Breast epithelium (tissue), 3 donors: ENCODE results near the gene KDM6A.

Experiments used
- POLR2A ChIP-seq: fragments of 450-650 bp; IDR thresholded peaks from one replicate; pipeline ENCODE4 v1.6.1; 2016; ENCODE audit warnings: antibody characterized with exemption, mild to moderate bottlenecking, moderate library complexity
- POLR2AphosphoS5 ChIP-seq, 3 donors: sonication (generic); formaldehyde crosslinking; IDR thresholded peaks; one replicate each; pipeline ENCODE4 v1.6.1; 2017; ENCODE audit warnings: antibody characterized with exemption in 3 of 3
- TF ChIP-seq, protein P1 (sequence below), 3 donors: fragments of 450-650 bp; IDR thresholded peaks; one replicate each; pipeline ENCODE4 v1.5.1; 2016 to 2017; ENCODE audit warnings: antibody characterized with exemption in 3 of 3, mild to moderate bottlenecking in 3 of 3, moderate library complexity in 3 of 3

DNA sequence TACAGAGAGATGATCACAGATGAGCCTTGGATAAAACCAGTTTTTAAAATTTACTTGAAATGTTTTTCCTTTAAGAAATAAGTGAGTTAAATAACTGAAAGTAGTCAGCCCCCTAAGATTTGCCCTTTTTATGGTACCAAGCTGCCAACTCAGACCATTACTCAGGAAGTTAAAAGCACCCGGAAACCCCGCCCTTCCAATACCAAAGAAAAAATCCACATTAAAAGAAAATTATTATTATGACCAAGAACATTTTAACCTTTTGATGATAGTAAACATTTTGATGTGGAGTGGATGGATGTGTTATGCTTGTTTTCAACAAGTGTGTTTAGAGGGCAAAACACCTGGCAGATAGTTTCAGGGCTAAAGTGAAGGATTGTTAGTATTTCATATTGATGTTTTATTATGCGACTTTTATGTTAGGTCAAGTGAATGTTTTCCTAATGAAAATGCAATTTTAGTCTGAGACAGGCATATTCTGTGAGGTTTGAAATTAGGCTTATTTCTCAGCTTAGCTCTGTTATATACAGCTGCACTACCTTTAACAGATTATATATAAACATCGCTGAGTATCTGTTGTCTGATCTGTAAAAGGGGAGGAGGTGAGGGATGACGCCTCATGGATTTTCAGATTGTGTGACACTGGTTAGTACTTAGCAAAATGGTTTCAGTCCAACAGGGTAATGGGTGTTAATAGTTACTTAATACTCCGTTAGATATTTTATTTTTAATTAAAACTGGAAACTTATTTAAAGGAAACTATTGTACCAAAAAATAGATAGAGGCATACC is 89.0 kb downstream of the KDM6A start:
- TF ChIP-seq POLR2A, result no peak
- TF ChIP-seq, protein P1, sequence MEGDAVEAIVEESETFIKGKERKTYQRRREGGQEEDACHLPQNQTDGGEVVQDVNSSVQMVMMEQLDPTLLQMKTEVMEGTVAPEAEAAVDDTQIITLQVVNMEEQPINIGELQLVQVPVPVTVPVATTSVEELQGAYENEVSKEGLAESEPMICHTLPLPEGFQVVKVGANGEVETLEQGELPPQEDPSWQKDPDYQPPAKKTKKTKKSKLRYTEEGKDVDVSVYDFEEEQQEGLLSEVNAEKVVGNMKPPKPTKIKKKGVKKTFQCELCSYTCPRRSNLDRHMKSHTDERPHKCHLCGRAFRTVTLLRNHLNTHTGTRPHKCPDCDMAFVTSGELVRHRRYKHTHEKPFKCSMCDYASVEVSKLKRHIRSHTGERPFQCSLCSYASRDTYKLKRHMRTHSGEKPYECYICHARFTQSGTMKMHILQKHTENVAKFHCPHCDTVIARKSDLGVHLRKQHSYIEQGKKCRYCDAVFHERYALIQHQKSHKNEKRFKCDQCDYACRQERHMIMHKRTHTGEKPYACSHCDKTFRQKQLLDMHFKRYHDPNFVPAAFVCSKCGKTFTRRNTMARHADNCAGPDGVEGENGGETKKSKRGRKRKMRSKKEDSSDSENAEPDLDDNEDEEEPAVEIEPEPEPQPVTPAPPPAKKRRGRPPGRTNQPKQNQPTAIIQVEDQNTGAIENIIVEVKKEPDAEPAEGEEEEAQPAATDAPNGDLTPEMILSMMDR (IDR thresholded peaks at IDR 0.05), result no peak
- no peak for TF ChIP-seq POLR2AphosphoS5 (IDR thresholded peaks at IDR 0.05)
